HG03097 (cell line): ENCODE data around the gene SBSN.
A peak's percentile ranks its signal among the peaks of the same experiment; 100 is the strongest.

Experiments
- ATAC-seq: cut with Tn5 transposase; IDR thresholded peaks from one replicate; pipeline ENCODE4 v1.9.1; 2021; ENCODE audit not compliant: unreplicated experiment, low FRiP score

SBSN gene

DNA sequence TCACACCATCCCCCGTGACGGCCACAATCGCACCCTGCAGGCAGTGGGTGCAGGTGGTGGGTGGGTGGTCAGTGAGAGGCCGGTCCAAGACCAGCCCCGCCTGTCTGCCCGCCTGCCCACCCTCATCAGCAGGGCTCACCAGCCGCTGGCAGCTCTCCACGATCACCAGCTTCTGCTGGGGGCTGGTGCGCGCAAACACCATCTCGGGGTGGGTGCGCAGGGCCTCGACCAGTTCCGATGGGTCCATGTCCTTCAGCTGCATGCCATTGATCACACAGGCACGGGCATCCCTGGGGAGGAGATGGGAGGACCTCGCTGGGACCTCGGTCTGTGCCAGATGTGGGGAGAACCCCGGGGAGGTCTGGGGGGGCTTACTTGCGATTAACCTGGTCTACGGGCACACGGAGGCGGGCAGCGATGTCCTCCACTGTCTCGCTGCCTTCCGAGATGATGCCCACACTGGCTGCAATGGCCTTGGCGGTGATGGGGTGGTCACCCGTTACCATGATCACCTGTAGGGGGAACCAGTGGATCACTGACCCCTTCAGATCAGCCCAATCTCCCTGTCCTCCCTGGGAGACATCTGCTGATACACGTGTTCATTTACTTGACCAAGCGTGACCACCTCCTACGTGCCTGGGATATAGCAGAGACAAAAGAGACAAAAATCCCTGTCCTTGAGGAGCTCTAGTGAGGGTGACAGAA, 27.3 kb upstream of the SBSN start:
- ATAC-seq: no peak

DNA sequence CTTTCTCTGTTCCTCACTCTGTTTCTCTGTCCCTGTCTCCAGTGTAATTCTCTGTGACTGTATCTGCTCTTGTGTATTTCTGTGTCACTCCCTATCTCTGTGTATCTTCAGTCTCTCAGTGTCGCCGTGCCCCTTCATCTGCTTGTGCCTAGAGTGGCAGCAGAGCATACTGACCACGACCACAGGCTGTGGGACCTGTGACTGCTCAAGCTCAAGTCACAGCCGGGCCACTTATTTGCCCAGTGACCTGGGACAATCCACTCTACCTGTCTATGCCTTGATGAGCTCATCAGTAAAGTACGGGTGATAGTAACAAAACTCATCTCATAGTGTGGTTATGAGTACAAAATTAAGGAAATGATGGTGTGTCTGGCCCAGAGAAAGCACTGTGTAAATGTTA, 26.0 kb upstream of the SBSN start:
- no peak for ATAC-seq

DNA sequence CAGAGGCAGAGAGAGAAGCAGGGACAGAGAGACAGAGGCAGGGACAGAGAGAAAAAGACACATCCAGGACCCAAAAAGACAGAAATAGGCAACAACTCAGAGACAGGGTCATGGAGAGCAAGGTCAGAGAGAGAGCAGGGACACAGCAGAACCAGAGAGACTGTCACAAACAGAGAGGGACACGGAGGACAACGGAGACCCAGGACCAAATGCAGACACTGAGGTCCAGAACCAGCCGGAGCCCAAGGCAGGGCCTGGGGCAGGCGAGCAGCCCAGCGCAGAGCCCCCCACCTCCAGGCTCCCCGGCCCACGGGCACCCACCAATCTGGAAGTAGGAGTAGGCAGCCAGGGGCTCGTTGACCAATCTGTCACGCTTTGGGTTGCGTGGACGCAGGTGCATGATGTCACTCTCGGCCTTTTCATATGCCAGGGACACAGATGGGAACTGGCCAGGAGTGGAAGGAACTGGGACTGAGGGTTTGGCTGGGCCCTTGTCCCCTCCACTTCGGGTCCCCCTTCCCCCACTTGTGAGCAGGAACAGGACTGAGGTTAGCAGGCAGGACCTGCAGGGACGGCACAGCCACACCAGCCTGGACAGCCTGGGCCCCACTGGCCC, 25.4 kb upstream of the SBSN start:
- ATAC-seq: no peak

DNA sequence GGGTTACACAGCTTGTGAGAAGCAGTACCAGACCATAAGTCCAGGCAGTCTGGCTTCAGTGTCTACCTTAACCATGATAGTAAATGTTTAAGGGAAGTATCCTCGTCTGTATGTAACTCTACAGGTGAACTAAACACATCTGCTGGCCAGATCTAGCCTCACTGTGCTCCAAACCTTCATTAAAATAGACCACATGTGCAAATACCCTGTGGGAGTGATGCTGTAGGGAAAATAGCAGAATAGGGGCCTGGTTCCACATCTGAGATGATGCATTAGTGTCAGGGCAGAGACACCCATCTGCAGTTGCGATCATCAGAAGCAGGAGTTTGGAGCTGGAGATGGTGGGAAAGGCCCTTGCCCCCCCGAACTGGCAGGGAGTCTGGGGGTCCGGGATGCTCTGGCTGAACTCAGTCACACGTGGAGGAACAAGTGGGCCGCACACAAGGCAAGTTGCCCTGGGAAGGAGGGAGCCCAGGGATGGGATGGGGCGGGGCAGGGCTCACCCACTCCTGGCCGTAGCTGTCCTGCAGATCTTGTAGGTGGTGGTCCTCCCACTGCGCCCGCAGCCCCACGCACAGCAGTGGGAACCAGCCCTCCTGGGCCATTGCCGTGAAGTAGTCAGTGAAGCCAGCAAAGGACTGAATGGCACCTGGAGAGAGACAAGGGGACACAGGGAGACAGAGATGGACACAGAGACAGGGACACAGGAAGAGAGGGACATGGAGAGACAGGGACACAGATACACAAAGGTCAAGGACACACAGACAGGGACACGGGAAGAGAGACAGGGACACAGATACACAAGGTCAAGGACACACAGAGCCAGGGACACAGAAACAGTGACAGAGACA, 24.6 kb upstream of the SBSN start:
- no peak for ATAC-seq

DNA sequence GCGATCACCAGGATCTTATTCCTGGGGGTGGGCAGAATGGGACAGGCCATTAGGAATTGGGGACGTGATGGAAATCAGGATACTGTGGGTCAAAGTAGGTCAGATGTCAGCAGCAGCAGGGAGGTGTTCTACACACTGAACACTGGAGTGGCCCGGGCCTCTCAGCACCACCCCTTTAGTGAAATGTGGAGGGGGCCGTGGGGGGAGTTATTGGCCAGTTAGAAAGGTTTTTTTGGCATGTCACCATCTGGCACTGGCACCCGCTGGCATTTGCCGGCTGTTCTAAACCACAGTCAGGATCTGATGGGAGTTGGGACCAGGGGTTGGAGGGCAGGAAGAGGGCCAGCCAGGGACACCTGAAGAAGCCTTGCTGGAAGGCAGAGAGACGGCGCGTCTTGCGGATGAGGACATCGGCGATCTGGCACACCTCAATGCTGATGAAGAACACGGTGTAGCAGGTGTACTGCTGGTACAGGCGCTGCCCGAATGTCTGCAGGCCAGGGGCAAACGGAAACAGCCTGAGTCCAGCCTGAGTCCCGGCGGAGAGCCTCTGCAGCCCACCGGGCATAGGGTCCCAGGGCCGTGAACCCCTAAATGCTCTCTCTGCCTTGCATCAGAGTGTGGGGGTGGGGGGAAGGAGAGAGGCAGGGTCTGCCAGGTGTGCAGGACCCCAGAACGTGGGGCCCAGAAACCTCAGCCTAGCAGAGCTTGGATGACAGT, 23.1 kb upstream of the SBSN start:
- no peak for ATAC-seq

DNA sequence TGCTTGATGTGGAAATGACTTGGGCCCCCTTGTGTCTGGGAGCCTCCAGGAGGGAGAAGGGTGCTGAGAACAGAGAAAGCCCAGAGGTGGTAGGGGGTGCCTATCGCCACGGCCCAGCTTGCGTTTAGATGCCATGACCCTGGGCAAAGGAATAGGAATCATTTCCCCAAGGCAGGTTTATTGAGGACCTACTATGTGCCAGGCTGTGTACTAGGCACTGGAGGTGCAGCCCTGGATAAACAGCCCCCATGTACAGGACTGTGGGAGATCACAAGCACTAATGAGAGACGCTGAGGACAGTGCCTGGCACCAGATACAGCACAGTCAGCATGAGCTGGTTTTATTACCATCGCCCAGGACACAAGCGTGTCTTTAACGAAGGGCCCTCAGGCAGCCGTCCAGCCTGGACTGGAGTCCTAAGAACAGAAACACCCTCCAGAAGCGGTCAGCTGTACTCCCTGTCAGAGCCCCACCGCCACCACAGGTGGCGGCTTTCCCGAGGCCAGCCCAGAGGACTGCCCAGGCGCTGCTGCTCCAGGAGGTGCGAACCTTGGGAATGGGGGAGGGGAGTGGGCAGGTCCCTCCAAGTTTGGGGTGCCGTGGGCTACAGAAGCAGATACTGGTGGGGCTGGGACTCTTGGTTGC, 21.9 kb upstream of the SBSN start:
- no peak for ATAC-seq

DNA sequence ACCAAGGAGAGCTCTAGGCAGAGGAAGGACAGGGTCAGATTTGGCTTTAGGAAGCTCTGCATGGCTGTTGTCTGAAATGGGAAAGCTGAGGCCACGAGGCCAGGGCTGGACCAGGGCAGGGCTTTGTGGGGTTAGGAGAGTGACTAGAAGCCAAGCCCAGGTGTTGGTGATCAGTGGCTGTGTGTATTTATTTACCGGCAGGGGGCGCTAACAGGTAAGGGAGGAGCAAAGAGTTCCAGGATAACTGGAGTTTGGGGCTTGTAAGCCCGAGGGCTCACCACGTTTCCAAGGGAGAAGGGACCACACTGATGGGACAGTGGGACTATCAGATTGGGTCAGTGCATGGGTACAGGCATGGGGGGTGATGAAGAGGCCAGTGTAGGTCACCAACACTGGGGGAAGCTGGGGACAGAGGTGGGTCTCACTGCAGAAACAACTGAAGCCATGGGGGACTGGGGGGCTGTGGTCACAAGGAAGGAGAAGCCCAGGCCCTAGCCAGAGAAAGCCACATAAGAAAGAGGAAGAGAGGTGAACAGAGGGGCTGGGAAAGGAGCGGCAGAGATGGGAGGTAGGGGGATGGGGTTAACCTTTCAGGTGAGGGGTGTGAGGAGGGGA, 21.2 kb upstream of the SBSN start:
- ATAC-seq: no peak

DNA sequence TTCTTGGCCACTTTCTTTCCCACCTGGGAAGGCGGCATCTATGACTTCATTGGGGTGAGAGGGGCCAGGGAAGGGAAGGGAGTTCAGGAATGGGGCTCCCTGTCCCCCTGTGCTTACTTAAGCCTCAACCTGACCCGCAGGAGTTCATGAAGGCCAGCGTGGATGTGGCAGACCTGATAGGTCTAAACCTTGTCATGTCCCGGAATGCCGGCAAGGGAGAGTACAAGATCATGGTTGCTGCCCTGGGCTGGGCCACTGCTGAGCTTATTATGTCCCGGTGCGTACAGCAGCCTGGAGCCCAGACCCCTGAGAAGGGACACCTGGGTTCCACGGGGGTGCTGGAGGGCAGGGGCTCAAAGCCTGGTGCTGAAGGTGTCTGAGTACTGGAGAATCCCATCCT, 18.4 kb upstream of the SBSN start:
- ATAC-seq: no peak

DNA sequence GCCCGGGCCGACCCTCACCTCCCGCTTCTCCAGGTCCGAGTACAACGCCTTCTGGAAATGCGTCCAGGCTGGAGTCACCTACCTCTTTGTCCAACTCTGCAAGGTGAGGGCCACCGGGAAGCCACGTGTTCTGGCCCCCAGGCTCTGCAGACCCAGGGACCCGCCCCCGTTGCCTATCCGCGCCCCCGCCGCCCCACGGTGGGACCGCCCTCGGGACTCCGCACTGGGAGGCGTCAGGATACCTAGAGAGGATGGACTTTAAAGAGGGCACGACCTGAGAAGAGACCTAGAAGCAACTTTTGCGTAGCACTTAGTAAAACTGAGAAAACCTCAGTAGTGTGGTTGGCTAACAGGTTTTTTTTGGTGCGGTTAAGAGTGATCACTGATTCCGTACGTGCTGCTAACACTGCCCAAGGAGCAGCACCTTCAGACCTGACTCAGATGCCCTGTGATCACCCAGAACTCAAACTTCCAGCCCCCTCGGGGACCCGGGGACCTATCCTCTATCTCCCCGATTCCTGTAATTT, 17.8 kb upstream of the SBSN start:
- ATAC-seq: peak; percentile 21

DNA sequence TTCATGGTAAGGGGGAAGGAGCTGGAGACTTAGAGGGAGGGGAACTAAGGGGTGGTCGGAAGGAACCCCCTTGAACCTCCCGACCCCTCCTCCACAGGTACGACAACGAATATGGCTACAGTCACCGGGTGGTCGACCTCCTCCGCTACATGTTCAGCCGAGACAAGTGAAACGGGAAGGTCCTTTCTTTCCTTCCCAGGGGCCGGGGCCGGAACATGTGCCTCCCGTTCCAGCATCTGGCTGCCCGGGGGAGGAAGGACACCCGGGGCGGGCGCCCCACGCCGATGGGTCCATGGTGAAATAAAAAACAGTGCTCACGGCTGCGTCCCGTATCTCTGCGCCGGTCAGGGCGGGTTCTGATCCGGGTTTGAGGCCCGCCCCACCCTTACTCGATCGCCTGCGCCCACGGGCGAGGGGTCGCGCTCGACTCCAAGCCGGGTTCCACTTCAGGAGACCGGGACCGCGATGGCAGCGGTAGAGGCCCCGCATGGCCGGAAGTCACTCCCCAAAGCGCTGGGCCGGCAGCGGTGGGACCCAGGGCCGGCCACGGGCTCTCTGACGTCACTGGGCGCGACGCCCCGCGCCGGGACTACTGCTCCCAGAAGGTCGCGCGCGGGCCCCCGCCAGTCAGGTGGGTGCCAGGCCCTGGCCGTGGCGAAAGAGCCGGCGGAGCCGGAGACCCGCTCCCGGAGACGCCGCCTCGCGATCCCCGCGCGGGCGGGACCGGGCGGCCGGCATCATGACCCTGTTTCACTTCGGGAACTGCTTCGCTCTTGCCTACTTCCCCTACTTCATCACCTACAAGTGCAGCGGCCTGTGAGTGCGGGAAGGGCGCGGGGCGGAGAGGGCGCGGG, 17.1 kb upstream of the SBSN start, which contains the start of gene TMEM147:
TMEM147 (plus strand) TSS at position 626 of the 854 bp plus-strand sequence; CDS start at position 740, 114 bp downstream.
- peak; percentile 66 for ATAC-seq

DNA sequence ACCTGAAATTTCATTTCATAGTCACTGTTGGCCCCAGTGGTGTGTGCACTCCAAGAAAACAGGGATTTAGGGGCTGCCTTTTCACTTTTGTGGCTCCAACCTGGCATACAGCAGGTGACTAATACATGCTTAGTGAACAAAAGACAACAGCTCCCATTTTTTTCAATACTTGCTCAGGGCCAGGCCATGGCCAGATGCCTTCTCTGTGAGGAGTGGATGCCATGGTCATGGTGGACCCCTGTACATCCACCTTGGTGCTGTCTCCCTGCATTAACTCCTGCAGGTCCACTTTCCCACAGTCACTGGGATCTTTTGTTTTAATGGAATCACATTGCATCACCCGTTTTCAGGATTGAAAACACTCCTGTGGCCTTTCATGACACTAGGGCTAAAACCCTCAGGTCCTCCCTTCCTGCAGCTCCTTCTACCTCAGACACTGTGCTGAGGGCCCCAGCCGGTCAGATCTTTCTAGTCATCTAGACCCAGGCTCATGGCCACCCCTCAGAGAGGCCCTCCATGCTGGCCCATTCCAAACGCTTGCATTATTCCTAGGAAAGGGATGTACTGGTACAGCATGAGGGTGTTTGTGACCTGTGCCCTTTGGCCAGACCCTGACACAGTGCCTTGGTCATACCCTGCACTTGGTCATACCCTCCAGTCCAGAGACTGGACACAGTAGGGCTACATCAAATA, 16.1 kb upstream of the SBSN start:
- no peak for ATAC-seq

DNA sequence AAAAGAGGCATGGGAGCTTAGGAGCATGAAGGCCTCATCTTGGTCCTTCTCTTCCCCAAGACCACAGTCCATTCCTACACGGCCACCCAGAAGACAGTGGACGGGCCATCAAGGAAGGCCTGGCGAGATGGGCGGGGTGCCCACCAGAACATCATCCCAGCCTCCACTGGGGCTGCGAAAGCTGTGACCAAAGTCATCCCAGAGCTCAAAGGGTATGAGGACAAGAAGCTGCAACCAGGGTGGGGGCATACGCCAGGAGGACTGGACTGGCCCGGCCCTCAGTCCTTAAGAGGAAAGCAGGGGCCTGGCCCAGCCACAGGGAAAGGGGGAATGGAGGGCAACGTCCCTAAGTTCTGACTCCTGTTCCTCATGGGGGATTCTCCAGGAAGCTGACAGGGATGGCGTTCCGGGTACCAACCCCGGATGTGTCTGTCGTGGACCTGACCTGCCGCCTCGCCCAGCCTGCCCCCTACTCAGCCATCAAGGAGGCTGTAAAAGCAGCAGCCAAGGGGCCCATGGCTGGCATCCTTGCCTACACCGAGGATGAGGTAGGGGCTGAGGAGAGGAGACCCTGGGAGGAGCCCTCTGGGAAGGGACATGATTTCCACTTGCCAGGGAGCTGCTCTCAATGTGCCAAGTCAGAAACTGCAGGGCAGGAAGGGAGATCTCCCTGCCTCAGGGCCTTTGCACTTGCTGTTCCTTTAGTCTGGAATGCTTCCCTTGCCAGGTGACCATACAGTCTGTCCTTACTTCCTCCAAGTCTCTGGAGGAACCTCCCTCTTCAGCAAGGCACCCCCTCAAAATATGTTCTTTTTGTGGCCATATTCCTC, 15.4 kb upstream of the SBSN start:
- ATAC-seq: no peak

DNA sequence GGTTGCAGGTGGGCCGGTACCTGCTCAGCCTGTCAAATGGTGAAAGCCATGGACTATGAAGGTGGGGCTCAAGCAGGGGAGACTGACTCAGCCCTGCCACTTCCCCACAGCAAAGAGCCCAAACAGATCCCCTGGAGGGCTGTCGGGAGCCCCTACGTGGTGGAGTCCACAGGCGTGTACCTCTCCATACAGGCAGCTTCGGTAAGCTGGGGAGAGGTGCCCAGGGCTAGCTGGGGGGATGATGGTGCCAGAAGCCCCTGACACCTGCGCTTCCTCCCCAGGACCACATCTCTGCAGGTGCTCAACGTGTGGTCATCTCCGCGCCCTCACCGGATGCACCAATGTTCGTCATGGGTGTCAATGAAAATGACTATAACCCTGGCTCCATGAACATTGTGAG, 14.1 kb upstream of the SBSN start:
- ATAC-seq: no peak

DNA sequence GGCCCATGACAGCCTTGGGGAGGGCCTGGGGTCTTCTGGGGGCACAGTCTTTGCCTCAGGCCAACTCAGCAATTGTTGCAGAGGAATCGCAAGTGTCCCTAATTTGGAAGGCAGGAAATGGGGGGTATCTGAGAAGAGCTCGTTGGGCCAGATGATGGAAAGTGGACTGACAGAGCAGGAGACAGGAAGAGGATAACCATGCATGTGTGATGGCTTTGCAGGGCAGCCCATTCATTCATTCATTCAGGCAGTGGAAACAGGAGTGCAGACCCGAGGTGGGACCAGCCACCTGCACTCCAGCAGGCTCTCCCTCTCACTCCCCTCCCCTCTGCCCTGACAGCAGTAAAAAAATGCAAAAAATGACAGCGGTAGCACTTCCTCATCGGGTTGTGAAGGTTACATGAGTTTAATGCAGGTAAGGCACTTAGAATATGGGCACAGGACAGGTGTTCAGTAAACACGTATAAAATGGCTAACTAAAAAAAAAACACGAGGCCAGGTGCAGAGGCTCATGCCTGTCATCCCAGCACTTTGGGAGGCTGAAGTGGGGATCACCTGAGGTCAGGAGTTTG, 12.3 kb upstream of the SBSN start:
- no peak for ATAC-seq

DNA sequence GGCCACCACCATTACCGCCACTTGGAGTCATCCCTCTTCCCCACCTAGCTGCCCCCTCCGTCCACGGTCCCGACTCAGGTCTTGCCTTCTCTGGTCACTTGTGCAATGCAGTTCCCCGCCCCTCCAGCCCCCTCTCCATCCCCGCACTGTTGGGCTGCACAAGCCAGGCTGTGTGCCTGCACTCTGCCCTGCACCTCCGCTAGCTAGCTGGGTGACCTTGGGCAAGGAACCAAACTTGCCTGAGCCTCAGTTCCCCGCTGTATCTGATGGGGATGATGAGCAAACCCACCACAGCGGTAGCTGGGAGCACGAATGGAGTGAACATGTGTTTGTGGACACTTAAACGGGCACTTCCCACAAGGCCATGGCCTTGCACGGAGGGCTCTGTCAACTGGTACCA, 11.7 kb upstream of the SBSN start:
- ATAC-seq: no peak

DNA sequence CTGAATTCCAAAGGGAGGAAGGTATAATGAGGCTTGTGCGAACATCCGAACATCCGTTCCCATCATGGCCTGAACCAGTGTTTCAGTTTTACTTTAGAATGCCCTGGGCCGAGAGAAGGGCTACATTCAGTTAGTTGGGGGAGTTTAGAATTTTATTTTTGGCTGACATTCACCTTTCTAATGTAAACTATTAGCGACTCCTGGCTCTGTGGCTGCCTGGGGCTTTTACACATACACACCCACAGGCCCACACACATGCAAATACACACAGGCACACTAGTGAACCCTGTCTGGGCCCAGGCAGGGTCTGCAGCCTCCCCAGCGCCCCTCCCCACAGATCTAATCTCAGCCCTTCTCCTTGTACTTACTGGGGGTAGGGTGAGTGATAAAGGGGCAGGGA, 11.2 kb upstream of the SBSN start:
- ATAC-seq: no peak
